GM12892 (cell line): ENCODE measurements around the gene NEGR1.
"Not testable (repeated sequence)": the region's sequence is repeated elsewhere in the genome, so short reads cannot be mapped to it uniquely, and the experiment has no call there.

ENCODE experiments used
- DNase-seq: peaks from one replicate; pipeline ENCODE4 v3.0.0; 2011; ENCODE audit not compliant: insufficient read length
- FAIRE-seq: peaks from 2 replicates; lab custom pipeline; 2011; peaks lifted over from hg19 to GRCh38; lab: Jason Lieb, UNC
- POLR2A ChIP-seq: IDR thresholded peaks from 2 replicates; pipeline ENCODE4 v1.6.1; 2011; ENCODE audit warnings: low read depth, low read length, control low read depth
- POLR2AphosphoS5 ChIP-seq: IDR thresholded peaks from 2 replicates; pipeline ENCODE4 v1.6.1; 2011; ENCODE audit warnings: low read depth, low read length, control low read depth
- TAF1 ChIP-seq: IDR thresholded peaks from 2 replicates; pipeline ENCODE4 v1.6.1; 2011; ENCODE audit warnings: low read depth, mild to moderate bottlenecking, control low read depth, low read length, borderline replicate concordance

The NEGR1 gene

GRCh38 chr1:72281144-72281543, 1.2 kb downstream of the NEGR1 start:
- FAIRE-seq = no peak
- no peak for TF ChIP-seq POLR2AphosphoS5
- TF ChIP-seq TAF1 = no peak
- TF ChIP-seq POLR2A = no peak
- DNase-seq = no peak

- DNase-seq (no peak), FAIRE-seq (no peak)
- no peak for TF ChIP-seq POLR2AphosphoS5
- no peak for TF ChIP-seq POLR2A
- TF ChIP-seq TAF1 = no peak
These were observed 1.6 kb downstream of the NEGR1 start for GRCh38 chr1:72280711-72281110.

- TF ChIP-seq POLR2A (no peak), TAF1 (no peak), POLR2AphosphoS5 (no peak)
- DNase-seq (no peak), FAIRE-seq (no peak)
These were observed 2.2 kb downstream of the NEGR1 start for GRCh38 chr1:72280131-72280530.

GRCh38 chr1:72278461-72278860, 3.9 kb downstream of the NEGR1 start:
- DNase-seq = no peak
- TF ChIP-seq POLR2AphosphoS5 = no peak
- no peak for FAIRE-seq

DNA sequence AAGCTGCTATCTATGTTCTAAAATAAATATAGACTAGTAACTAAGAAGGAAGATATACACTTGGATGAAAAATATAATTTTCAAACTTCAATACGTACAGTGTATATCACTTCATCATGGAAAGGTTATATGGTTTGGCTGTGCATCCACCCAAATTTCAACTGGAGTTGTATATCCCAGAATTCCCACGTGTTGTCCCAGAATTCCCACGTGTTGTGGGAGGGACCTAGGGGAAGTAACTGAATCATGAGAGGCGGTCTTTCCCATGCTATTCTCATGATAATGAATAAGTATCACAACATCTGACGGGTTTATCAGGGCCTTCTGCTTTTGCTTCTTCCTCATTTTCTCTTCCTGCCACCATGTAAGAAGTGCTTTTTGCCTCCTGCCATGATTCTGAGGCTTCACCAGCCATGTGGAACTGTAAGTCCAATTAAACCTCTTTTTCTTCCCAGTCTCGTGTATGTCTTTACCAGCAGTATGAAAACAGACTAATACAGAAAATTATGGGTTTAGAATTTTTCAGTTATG, 10.7 kb downstream of the NEGR1 start:
- TF ChIP-seq POLR2AphosphoS5 (no peak), TAF1 (no peak), POLR2A (no peak)
- FAIRE-seq = no peak
- no peak for DNase-seq

DNA sequence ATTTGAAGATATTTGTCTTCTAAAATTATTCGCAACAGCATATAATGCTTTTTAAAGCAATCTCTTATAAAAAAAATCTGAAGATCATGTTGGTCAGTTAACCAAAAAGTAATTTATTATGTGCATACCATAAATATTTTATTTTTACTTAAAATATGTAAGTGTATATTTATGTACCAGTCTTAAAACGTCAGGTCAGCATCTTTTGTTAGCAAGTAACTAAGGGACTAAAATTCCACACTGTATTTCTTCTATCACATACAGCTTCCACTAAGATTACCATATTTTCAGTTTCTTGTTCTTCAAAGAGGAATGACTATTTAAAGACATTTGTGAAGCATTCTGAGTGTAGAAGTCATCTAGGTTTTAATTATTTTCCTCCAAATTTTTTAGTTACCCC, 19.6 kb downstream of the NEGR1 start:
- DNase-seq (no peak), FAIRE-seq (no peak)
- no peak for TF ChIP-seq TAF1
- no peak for TF ChIP-seq POLR2A
- no peak for TF ChIP-seq POLR2AphosphoS5

GRCh38 chr1:72253132-72253531, 29.2 kb downstream of the NEGR1 start:
- TF ChIP-seq TAF1 (no peak), POLR2A (no peak), POLR2AphosphoS5 (no peak)
- no peak for DNase-seq
- no peak for FAIRE-seq

- no peak for TF ChIP-seq TAF1
- no peak for TF ChIP-seq POLR2AphosphoS5
- TF ChIP-seq POLR2A = no peak
- DNase-seq (no peak), FAIRE-seq (no peak)
These were observed 40.9 kb downstream of the NEGR1 start for GRCh38 chr1:72241397-72241796.

GRCh38 chr1:72235931-72236330, 46.4 kb downstream of the NEGR1 start:
- FAIRE-seq, DNase-seq: not testable (repeated sequence)

- DNase-seq (no peak), FAIRE-seq (no peak)
- no peak for TF ChIP-seq TAF1
- TF ChIP-seq POLR2A = no peak
- no peak for TF ChIP-seq POLR2AphosphoS5
These were observed 47.3 kb downstream of the NEGR1 start for GRCh38 chr1:72235062-72235461.

DNA sequence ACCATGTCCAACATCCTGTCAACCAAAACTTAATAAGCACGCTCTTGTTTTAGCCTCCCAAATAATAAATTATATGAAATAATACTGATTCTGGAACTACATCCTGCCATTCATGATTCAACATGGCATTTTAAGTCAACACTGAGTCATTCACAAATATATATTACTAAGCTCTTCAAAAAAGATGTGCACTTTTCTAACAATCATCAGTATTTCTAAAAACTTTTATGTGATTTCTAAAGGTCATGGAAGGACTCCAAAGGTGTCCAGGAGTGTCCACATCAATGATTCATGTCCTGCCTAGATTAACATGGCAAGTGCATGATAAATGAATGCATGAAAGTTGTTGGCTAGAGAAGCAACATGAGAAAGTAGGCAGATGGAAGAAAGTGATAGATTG, 51.6 kb downstream of the NEGR1 start:
- FAIRE-seq (no peak), DNase-seq (no peak)
- no peak for TF ChIP-seq TAF1
- TF ChIP-seq POLR2A = no peak
- no peak for TF ChIP-seq POLR2AphosphoS5

DNA sequence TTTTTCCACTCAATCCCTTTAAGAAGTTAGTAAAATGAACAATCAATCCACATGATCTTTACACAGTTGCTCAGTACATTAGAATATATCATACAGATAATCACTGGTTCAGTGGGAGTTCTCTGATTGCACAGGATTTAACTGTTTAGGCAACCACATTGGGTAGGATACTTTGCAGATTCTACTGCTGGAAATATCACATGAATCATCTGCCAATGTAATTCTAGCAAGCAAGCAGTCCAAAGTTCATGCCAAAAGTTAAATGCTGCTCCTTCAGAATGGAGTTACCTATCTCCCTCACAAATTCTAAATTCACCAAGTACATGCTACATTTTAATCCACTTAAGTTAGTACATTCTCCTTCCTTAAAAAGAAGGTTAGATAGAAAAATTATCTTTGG, 52.4 kb downstream of the NEGR1 start:
- no peak for FAIRE-seq
- DNase-seq = no peak
- TF ChIP-seq POLR2A (no peak), TAF1 (no peak), POLR2AphosphoS5 (no peak)

GRCh38 chr1:72227667-72228066, 54.7 kb downstream of the NEGR1 start:
- FAIRE-seq (no peak), DNase-seq (no peak)
- no peak for TF ChIP-seq POLR2AphosphoS5
- TF ChIP-seq TAF1 = no peak
- no peak for TF ChIP-seq POLR2A
